IPS-18c (cell line): Measurements from ENCODE around the gene FAM111B.
A peak's percentile ranks its signal among the peaks of the same experiment; 100 is the strongest.
"Not testable (repeated sequence)": the region's sequence is repeated elsewhere in the genome, so short reads cannot be mapped to it uniquely, and the experiment has no call there.

Source experiments
- H3K4me3 ChIP-seq: 2 replicates; pipeline ENCODE4 v1.7.0; 2013; ENCODE audit warnings: low read depth, mild to moderate bottlenecking, low read length, moderate library complexity; ENCODE audit not compliant: insufficient read depth
- H3K9me3 ChIP-seq: one replicate; pipeline ENCODE4 v1.6.1; 2013; ENCODE audit warnings: mild to moderate bottlenecking, low read length, moderate library complexity; ENCODE audit not compliant: control insufficient read depth, insufficient read depth

The FAM111B gene

GRCh38 chr11:59095225-59095624, 11.8 kb upstream of the FAM111B start:
- H3K4me3 ChIP-seq, H3K9me3 ChIP-seq: not testable (repeated sequence)

GRCh38 chr11:59095972-59096575, 11.0 kb upstream of the FAM111B start:
- not testable (repeated sequence) for H3K4me3 ChIP-seq, H3K9me3 ChIP-seq

- no peak overlapping the region for H3K4me3 ChIP-seq
- no peaks in the 10 kb centered on the region for H3K9me3 ChIP-seq
Observed at GRCh38 chr11:59097113-59097708, 9.8 kb upstream of the FAM111B start.

GRCh38 chr11:59097938-59098337, 9.1 kb upstream of the FAM111B start:
- H3K4me3 ChIP-seq, H3K9me3 ChIP-seq: not testable (repeated sequence)

- Histone ChIP-seq H3K9me3 (no peaks in the 10 kb centered on the region), H3K4me3 (peak overlapping the region; percentile 59)
Observed at GRCh38 chr11:59102259-59102765, 4.7 kb upstream of the FAM111B start.

GRCh38 chr11:59107721-59108120, 684 bp downstream of the FAM111B start:
- H3K4me3 ChIP-seq = peak overlapping the region; percentile 57; the same call in 1 of the 2 replicates
- not testable (repeated sequence) for H3K9me3 ChIP-seq

- H3K4me3 ChIP-seq = no peak overlapping the region
- no peaks in the 10 kb centered on the region for H3K9me3 ChIP-seq
Observed at GRCh38 chr11:59112494-59112893, 5.5 kb downstream of the FAM111B start.

GRCh38 chr11:59114344-59114743, 7.3 kb downstream of the FAM111B start:
- H3K9me3 ChIP-seq = no peaks in the 10 kb centered on the region
- H3K4me3 ChIP-seq = no peak overlapping the region

- no peaks in the 10 kb centered on the region for H3K9me3 ChIP-seq
- no peak overlapping the region for H3K4me3 ChIP-seq
Observed at GRCh38 chr11:59115553-59115952, 8.5 kb downstream of the FAM111B start.

- H3K4me3 ChIP-seq = no peak overlapping the region
- H3K9me3 ChIP-seq = no peaks in the 10 kb centered on the region
Observed at GRCh38 chr11:59117774-59118173, 10.7 kb downstream of the FAM111B start.

GRCh38 chr11:59119826-59120225, 12.8 kb downstream of the FAM111B start:
- no peak overlapping the region for H3K4me3 ChIP-seq
- no peaks in the 10 kb centered on the region for H3K9me3 ChIP-seq

GRCh38 chr11:59135648-59136461, 28.8 kb downstream of the FAM111B start:
- Histone ChIP-seq H3K9me3 (peaks cover 10% of the 10 kb centered on the region), H3K4me3 (no peak overlapping the region)

GRCh38 chr11:59136551-59136950, 29.5 kb downstream of the FAM111B start:
- not testable (repeated sequence) for H3K9me3 ChIP-seq, H3K4me3 ChIP-seq

- H3K9me3 ChIP-seq = peaks cover 3% of the 10 kb centered on the region
- H3K4me3 ChIP-seq = no peak overlapping the region
Observed at GRCh38 chr11:59137190-59137589, 30.2 kb downstream of the FAM111B start.

- no peak overlapping the region for H3K4me3 ChIP-seq
Observed at GRCh38 chr11:59138643-59139042, 31.6 kb downstream of the FAM111B start.

GRCh38 chr11:59141191-59141590, 34.2 kb downstream of the FAM111B start:
- H3K9me3 ChIP-seq = no peaks in the 10 kb centered on the region
- H3K4me3 ChIP-seq = no peak overlapping the region

More at GRCh38 chr11:59138643-59139042, 31.6 kb downstream of the FAM111B start:
- no peaks in the 10 kb centered on the region for H3K9me3 ChIP-seq

- peak overlapping the region; percentile 71 for H3K4me3 ChIP-seq
- H3K9me3 ChIP-seq = no peaks in the 10 kb centered on the region
Observed at GRCh38 chr11:59141673-59142460, 34.8 kb downstream of the FAM111B start.
